GM12892 (cell line): Measurements from ENCODE around the gene EGFR.

ENCODE experiments used
- POLR2A ChIP-seq: IDR thresholded peaks from 2 replicates; pipeline ENCODE4 v1.6.1; 2011; ENCODE audit warnings: low read depth, low read length, control low read depth
- TAF1 ChIP-seq: IDR thresholded peaks from 2 replicates; pipeline ENCODE4 v1.6.1; 2011; ENCODE audit warnings: low read depth, mild to moderate bottlenecking, control low read depth, low read length, borderline replicate concordance

- no peak for TF ChIP-seq POLR2A
- TF ChIP-seq TAF1, result no peak
Measured at GRCh38 chr7:55174856-55175255, 156.0 kb downstream of the EGFR start.
